SKM-1 (cell line): Measurements from ENCODE around the gene INTS4.
A peak's percentile ranks its signal among the peaks of the same experiment; 100 is the strongest.
"Not testable (repeated sequence)": the region's sequence is repeated elsewhere in the genome, so short reads cannot be mapped to it uniquely, and the experiment has no call there.

Source experiments
- DNase-seq: peaks from one replicate; lab custom pipeline; 2025; ENCODE audit not compliant: unreplicated experiment; lab: John Stamatoyannopoulos, UW

The INTS4 gene

DNA sequence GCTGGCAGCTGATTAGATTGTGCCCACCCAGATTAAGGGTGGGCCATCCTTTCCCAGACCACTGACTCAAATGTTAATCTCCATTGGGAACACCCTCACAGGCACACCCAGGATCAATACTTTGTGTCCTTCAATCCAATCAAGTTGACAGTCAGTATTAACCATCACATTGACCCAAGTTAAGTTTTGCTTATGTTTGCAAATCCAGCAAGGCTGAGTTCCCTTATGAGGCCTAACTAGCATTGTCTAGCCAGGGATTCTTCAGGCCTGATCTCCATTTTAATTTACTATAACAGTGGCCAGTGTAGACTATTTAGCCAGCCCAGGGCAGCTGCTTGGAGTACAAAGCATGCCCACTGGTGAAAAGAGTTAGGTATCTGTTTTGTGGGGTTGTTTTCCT lies 30.9 kb upstream of the INTS4 start:
- DNase-seq: no peak

- DNase-seq: no peak
Measured at GRCh38 chr11:78023426-78023825, 29.0 kb upstream of the INTS4 start.

DNA sequence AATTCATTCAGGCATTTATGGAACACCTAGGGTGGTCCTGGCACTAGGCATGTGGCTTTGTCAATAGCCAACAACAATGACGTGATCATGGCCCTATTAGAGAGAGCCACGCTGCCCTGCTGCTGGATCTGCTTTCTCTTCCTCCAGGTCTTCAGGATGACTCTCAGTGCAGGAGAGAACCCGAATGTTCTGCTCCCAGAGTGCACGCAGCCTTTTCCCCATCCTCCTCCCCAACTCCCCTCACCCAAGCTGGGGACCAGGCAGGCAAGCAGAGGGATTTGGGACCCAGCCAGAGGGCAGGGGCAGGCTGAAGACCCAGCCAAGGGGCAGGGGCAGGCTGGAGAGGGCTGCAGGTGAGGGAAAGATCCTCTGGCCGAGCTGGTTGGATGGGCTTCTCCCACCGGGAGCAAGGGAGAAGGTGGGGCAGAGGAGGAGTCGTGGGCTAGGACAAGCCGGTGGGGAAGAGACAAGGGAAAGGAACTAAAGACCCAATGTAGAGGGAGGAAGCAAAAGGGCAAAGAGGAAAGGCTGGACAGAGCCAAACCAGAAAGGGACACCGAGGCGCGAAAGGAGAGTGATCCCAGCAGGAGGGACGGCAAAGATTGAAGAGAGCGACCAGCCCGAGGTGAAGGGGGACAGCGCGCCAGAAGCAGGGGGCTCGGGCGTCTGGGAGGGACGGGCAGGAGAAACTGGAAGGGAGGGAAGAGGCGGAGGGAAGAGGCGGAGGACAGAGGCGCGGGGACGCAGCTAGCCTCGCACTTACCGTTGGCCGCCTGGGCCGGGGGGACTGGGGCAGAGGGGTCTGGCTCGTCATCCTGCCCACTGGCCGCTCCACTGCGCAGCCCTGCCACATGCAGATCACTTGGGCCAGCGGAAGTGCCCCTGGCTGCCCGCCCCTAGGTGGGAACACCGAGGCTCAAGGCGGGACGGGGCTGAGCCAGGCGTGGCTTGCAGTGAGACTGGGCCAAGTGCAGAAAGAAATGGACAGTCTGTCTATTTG lies 28.2 kb upstream of the INTS4 start, which contains the start of gene KCTD14:
Gene KCTD14, minus strand, starts transcription at position 880 of the 1,000 bp plus-strand sequence. Its CDS starts 27 bp downstream, at position 853.
- no peak for DNase-seq

GRCh38 chr11:78021611-78022010 lies 27.1 kb upstream of the INTS4 start:
- DNase-seq: no peak

- no peak for DNase-seq
Measured at GRCh38 chr11:78020246-78020645, 25.8 kb upstream of the INTS4 start.

DNA sequence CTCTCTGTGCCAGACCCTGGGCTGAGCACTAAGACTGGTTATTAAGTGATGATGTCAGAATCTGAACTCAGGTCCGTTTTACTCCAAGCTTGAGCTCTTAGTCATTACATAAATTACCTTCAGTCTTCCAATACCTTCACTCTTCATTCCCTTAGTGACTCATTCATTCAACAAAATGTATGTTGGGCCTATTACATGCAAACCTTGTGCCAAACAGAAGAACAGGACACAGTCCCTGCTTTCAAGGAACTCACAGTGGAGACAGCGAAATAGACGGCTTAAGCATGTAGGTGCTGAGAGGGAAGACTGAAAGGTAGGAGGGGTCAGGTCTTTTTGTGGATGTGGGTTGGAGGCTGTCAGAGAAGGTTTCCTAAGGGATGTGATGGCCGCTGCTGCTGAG lies 25.3 kb upstream of the INTS4 start:
- no peak for DNase-seq

- no peak for DNase-seq
Measured at GRCh38 chr11:78015878-78016277, 21.4 kb upstream of the INTS4 start.

- not testable (repeated sequence) for DNase-seq
Measured at GRCh38 chr11:78014937-78015520, 20.6 kb upstream of the INTS4 start.

GRCh38 chr11:78011301-78011700 lies 16.8 kb upstream of the INTS4 start:
- no peak for DNase-seq

DNA sequence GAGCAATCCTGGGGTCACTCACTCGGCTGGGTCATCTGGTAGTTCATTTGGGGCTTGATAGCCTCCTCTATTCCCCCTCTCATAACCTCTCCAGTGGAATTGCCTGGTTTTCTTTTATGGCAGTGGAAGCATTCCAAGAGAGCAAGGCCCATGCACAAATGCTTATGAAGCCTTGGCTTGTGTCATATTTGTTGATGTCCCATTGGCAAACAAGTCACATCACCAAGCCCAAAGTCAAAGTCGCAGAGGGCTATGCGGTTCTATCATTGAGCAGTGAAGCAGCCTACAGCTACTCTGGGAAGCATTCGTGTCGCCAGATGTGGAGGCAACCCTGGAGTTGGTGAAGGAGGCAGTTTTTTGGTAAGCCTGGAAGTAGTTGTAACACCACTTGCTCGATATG lies 16.3 kb upstream of the INTS4 start:
- DNase-seq: no peak

- DNase-seq: no peak
Measured at GRCh38 chr11:78010304-78010703, 15.8 kb upstream of the INTS4 start.

DNA sequence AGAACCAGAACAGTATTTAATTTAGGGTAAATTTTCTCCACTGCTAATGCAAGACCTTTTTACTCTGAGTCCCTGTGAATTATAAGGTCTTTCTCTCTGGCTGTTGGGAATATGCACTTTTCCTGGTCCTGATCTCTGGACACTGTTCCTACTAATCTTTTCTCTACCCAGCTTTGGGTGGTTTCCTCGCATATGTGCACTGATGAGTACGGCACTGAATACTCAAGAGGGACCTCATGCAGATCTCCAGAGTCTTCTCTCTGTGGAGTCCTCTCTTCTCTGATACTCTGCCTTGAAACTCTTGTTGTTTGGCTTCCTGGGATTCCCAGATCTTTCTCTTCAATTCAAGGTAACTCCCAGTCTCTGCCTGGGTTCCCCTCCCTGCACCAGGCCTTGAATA lies 14.6 kb upstream of the INTS4 start:
- no peak for DNase-seq

DNA sequence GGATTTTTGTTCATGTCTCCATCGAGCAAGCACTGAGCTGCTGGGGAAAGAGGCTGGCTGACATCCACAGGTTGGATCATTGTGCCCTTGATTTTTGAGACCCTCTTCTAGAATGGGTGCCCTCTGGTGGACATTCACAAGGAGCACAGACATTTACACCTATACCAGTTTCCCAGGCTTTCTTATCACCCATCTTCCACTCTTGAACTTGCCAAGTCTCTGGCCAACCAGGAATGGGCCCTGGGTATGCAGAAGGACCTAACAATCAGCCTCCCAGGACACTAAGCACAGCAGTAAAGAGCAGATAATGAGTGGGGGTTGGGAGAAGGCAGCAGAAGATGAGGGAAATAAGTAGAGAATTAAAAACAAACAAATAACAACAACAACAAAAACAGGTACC lies 5.7 kb upstream of the INTS4 start:
- peak; percentile 63 for DNase-seq

GRCh38 chr11:77999446-78000030 lies 5.1 kb upstream of the INTS4 start:
- no peak for DNase-seq

DNA sequence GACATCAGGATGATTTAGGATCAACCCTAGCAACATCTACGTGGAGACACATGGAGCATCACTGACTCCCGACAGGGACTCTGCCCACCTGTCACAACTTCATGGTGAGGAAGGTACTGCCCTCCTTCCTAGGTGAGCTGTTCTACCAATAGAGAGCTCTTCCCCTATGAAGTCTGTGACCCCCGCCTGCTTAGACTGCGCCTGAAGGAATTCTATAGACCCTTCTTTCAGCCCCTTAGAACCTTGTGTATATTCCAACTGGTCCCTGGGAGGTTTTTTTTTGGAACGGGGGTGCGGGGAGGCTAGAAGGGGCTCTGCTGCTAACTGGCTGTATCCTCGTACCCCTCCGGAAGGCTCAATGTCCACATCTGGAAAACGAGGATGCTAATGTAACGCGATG lies 566 bp downstream of the INTS4 start:
- DNase-seq: no peak

DNA sequence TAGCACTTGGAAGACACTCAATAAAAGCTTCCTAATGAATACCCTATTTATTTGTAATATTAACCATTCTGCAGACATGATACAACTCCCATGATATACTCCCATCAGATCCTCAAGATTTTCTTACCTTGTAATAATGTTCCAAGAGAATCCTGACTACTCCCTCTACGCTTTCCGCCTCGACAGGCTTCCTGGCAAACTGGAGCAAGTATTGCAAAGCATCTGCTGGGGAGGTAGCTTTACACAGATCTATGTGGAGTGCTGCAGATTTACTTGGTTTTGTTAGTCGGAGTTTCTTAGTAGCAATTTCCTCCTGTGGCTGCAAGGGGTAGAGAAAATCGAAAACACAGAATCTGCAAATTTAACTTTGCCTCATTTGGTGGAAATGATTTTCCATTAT lies 3.5 kb downstream of the INTS4 start:
- no peak for DNase-seq

- not testable (repeated sequence) for DNase-seq
Measured at GRCh38 chr11:77986456-77986855, 8.0 kb downstream of the INTS4 start.

GRCh38 chr11:77981346-77981947 lies 13.0 kb downstream of the INTS4 start:
- DNase-seq: no peak

DNA sequence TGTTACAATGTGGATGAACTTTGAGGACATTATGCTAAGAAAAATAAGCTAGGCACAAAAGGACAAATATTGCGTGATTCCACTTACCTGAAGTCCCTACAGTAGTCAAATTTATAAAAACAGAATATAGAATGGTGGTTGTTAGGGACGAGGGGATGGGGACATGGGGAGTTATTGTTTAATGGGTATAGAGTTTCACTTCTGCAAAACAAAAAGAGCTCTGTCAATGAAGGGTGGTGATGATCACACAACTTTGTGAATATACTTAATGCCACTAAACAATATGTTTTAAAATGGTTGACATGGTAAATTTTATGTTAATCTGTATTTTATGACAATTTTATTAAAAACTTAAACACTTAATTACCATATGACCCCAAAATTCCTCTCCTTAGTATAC lies 26.1 kb downstream of the INTS4 start:
- DNase-seq: no peak

DNA sequence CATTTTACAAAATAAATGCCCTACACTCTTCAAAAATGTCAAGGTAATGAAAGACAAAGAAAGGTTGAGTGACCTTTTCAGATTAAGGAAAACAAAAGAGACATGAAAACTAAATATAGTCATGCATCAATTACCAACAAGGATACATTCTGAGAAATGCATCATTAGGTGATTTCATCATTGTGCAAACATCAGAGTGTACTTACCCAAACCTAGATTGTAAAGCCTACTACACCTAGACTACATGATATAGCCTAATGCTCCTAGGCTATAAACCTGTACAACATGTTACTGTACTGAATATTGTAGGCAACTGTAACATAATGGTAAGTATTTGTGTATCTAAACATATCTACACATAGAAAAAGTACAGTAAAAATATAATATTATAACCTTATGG lies 26.7 kb downstream of the INTS4 start:
- no peak for DNase-seq

DNA sequence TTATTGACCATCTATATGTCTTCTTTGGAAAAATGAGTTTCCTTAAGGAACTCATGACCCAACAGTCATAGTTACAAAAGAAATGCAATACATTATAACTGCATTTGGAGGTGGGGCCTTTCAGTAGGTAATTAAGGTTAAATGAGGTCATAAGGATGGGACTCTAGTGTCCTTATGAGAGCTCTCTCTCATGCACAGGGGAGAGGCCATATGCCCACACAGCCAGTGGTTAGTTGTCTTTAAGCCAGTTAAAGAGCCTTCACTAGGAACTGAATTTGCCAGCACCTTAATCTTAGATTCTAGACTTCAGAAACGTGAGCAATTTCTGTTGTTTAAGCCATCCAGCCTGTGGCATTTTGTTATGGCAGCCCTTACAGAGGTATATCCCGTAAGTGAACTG lies 27.3 kb downstream of the INTS4 start:
- DNase-seq: no peak

DNA sequence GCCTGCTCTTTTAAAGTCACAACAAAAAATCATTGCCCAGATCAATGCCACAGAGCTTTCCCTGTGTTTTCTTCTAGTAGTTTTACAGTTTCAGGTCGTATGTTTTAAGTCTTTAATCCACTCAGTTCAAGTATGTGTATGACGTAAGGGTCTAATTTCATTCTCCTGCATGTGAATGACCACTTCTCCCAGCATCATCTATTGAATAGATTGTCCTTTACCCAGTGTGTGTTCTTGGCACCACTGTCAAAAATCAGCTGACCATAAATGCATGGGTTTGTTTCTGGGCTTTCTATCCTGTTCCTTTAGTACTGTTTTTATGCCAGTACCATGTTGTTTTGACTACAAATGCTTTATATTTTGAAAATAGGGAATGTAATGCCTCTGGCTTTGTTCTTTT lies 28.1 kb downstream of the INTS4 start:
- no peak for DNase-seq
